Gastroesophageal sphincter (tissue), 4 donors: ENCODE data around the gene ISLR2. TPM values are rescaled to one million over a fixed set of nuclear protein-coding genes. Genes with fewer than 3 reads are reported as not detected.

Experiments used
- ATAC-seq: fragments of 150-250 bp; one replicate; pipeline ENCODE4 v1.9.1; 2016; ENCODE audit warnings: mild to moderate bottlenecking, moderate library complexity
- H3K27ac ChIP-seq, 4 donors: fragments of 200-600 bp; sonication (generic) in 3 of 4; 1 replicate in 3 of 4; 2 replicates in 1 of 4; pipeline ENCODE4 v1.5.1; 2016 to 2019
- H3K27me3 ChIP-seq: fragments of 200-600 bp; sonication (generic); one replicate; pipeline ENCODE4 v1.5.1; 2019
- H3K36me3 ChIP-seq, 2 donors: fragments of 200-600 bp; sonication (generic); one replicate each; pipeline ENCODE4 v1.5.1; 2019; ENCODE audit warnings: control low read depth in 1 of 2
- H3K4me1 ChIP-seq, 3 donors: fragments of 200-600 bp; sonication (generic); 1 replicate in 2 of 3; 2 replicates in 1 of 3; pipeline ENCODE4 v1.5.1; 2016 to 2019; ENCODE audit warnings: control low read depth in 2 of 3
- H3K4me3 ChIP-seq, 2 donors: fragments of 200-600 bp; sonication (generic); one replicate each; pipeline ENCODE4 v1.5.1; 2019; ENCODE audit warnings: mild to moderate bottlenecking in 1 of 2, moderate library complexity in 1 of 2
- H3K9me3 ChIP-seq, 3 donors: fragments of 200-600 bp; sonication (generic); one replicate each; pipeline ENCODE4 v1.5.1; 2017 to 2019; ENCODE audit warnings: control low read depth in 2 of 3
- EP300 ChIP-seq: sonication (generic); formaldehyde crosslinking; IDR thresholded peaks from one replicate; pipeline ENCODE4 v1.6.1; 2017; ENCODE audit warnings: antibody characterized with exemption, mild to moderate bottlenecking
- POLR2A ChIP-seq, 2 donors: fragments of 450-650 bp; IDR thresholded peaks; one replicate each; pipeline ENCODE4 v1.6.1; 2017; ENCODE audit warnings: antibody characterized with exemption in 2 of 2, mild to moderate bottlenecking in 2 of 2, moderate library complexity in 1 of 2
- POLR2AphosphoS5 ChIP-seq: sonication (generic); formaldehyde crosslinking; IDR thresholded peaks from one replicate; pipeline ENCODE4 v1.6.1; 2017; ENCODE audit warnings: antibody characterized with exemption
- WGBS, 2 donors: methylation state at CpG; one replicate each; pipeline ENCODE4 v1.1.5; 2018; ENCODE audit warnings: low coverage in 1 of 2; 5-methylcytosine and 5-hydroxymethylcytosine counted together
- total RNA-seq, 4 donors: library from RNA; depleted of rRNA; stranded (reverse); fragments of >200 nt; gene quantifications; one replicate each; pipeline ENCODE4 v1.1.0, GENCODE V29; 2016
- TF ChIP-seq, protein P1 (sequence below), 4 experiments: fragments of 200-600 bp in 2 of 4; fragments of 450-650 bp in 2 of 4; sonication (generic) in 1 of 4; IDR thresholded peaks; one replicate each; pipeline ENCODE4 v1.5.1; 2017 to 2019; ENCODE audit warnings: antibody characterized with exemption in 4 of 4, mild to moderate bottlenecking in 2 of 4, moderate library complexity in 2 of 4

ISLR2 gene
- total RNA-seq, 4 donors from 2014 or later, result 0.54 to 5.4 (median 1.5) TPM

DNA sequence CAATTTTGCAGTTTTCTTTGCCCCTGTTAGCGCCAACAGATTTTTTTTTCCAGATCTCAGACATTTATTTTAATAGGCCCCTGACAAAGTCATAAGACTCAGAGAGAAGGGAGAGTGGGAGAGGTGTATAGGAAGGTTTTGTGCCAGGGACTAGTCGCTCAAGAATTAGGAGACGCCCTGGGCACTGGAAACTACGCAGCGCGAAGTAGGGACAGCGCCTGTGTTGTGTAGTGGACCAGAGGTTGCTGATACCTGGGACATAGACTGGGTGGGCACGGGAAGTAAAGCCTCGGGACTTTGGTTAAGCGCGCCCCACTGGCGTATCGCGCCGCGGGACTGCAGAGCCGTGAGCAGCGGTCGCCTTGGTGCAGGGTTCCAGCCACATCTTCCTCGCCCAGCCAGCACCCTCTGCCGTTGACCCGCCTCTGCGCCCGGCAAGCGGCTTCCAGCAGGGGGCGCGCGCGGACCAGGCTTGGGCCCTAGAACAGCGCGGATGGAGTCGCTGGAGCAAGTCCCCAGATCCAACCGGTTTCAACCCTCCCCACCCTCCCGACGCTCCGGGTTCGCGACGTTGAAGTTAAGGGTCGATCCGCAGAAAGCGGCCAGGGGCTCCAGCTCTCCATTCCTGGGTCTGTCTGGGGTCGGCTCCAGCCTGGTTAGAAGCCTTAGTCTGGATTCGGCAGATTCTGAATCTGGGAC lies 3.0 kb upstream of the ISLR2 start:
- no peaks in the 10 kb centered on the region for H3K36me3 ChIP-seq
- 14 to 100% methylated on average over 1 to 7 of the region's 44 CpGs for WGBS, 2 donors
- peaks cover 0 to 37% (median 28%) of the 10 kb centered on the region in 3 donors for H3K4me1 ChIP-seq
- ATAC-seq, result peak; percentile 94
- H3K27me3 ChIP-seq, result peaks cover 100% of the 10 kb centered on the region
- no peaks in the 10 kb centered on the region for H3K9me3 ChIP-seq
- peak overlapping the region in 2 of 4 donors; percentile 31 to 71 for H3K27ac ChIP-seq
- peak overlapping the region; percentile 15 to 46 for H3K4me3 ChIP-seq
- TF ChIP-seq POLR2AphosphoS5, result no peak
- no peak for TF ChIP-seq EP300
- no peak for TF ChIP-seq POLR2A (IDR thresholded peaks at IDR 0.05)
- TF ChIP-seq, protein P1, sequence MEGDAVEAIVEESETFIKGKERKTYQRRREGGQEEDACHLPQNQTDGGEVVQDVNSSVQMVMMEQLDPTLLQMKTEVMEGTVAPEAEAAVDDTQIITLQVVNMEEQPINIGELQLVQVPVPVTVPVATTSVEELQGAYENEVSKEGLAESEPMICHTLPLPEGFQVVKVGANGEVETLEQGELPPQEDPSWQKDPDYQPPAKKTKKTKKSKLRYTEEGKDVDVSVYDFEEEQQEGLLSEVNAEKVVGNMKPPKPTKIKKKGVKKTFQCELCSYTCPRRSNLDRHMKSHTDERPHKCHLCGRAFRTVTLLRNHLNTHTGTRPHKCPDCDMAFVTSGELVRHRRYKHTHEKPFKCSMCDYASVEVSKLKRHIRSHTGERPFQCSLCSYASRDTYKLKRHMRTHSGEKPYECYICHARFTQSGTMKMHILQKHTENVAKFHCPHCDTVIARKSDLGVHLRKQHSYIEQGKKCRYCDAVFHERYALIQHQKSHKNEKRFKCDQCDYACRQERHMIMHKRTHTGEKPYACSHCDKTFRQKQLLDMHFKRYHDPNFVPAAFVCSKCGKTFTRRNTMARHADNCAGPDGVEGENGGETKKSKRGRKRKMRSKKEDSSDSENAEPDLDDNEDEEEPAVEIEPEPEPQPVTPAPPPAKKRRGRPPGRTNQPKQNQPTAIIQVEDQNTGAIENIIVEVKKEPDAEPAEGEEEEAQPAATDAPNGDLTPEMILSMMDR (IDR thresholded peaks at IDR 0.05), result peak in 3 of 4 experiments; percentile 96 to 100 (median 99)

DNA sequence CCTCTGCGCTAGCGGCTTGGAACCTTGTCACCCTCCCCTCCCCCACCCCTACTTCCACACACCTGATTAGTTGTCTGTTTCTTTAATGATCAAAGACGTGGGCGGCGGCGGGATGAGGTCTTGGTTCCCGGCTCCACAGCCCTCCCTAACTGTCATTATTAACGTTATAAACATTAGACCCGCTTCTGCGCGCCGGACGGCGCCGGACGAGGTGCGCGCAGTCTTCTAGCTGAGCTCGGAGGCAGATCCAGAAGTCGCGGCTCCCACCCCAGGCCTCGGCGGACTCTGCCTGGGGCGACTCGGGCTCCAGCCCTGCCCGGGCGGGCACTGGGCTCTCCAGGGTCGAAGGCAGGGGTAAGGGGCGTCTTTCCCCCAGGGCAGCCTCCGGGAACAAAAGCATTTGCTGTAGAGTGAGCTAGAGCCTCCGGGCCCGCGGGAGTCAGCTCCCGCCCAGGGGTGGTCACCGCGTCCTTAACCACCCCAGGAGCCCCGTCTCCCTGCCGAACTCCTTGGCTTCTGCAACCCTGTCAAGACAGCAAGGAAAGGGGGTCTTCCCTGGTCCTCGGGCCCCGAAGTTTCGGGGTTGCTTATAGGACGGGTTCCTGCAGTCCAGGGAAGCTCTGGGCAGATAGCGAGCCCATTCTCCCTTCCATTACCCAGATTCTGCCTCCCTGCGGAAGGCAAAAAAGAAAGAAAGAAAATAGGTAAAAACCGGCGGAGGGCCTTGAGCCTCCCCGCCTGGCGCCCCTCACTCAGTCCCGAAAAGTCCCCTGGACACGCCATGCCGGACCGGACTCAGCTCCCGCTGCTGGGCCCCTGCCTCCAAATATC lies 2.2 kb upstream of the ISLR2 start:
- peaks cover 100% of the 10 kb centered on the region for H3K27me3 ChIP-seq
- peaks cover 0 to 44% (median 28%) of the 10 kb centered on the region in 3 donors for H3K4me1 ChIP-seq
- TF ChIP-seq POLR2A (IDR thresholded peaks at IDR 0.05), result no peak
- TF ChIP-seq, protein P1 (IDR thresholded peaks at IDR 0.05), result no peak
- no peak for TF ChIP-seq EP300
- TF ChIP-seq POLR2AphosphoS5, result no peak
- H3K36me3 ChIP-seq, result no peaks in the 10 kb centered on the region
- peak overlapping the region in 3 of 4 donors; percentile 45 to 71 (median 57) for H3K27ac ChIP-seq
- H3K4me3 ChIP-seq, result peak overlapping the region; percentile 15 to 46
- H3K9me3 ChIP-seq, result peaks cover 0 to 5% (median 0%) of the 10 kb centered on the region in 3 donors
- peak; percentile 43 for ATAC-seq
- WGBS, 2 donors, result 14% methylated on average over 8 of the region's 53 CpGs; no CpG with 5 or more reads in 1 of the 2 donors

DNA sequence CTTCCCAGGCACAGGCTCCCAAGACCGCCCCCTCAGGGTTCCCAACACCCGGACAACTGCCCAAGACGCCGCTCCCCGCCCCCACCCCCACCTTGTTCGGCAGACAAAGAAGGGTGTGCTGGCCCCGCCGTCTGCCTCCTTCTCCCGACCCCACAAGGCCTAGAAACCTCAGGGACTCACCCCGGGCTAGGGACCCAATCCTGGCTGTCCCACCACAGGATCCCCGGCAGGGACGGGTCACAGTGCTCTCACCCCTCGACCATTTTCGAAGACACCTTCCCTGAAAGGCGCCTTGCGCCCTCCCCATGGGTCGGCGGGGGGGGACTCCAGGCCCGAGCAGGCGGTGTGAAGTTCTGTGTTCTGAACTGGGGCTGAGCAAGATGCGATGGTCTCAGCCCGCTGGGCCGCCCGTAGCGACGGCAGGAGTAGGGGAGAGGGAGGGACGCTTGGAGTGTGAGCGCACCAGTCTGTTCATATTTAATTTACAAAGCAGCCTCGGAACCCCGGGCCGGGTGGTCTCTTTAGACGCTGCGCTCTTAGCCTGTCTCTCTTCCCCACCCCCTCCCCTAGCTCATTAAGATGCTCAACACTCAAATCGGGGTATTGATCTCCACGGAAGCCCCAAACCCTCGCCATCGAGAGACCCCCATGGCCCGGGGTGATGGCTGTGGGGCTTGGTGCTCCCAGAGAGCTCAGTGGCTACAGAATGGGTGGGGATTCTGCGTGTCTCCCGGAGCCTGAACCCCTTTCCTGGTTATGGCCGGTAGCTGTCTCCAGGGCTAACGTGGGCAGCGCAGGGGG lies 1.4 kb upstream of the ISLR2 start:
- H3K4me3 ChIP-seq, result peak overlapping the region in 1 of 2 donors; percentile 46
- peak overlapping the region in 3 of 4 donors; percentile 45 to 71 (median 57) for H3K27ac ChIP-seq
- peaks cover 0 to 13% (median 0%) of the 10 kb centered on the region in 3 donors for H3K9me3 ChIP-seq
- TF ChIP-seq, protein P1 (IDR thresholded peaks at IDR 0.05), result no peak
- no peak for TF ChIP-seq EP300
- TF ChIP-seq POLR2A (IDR thresholded peaks at IDR 0.05), result no peak
- no peak for TF ChIP-seq POLR2AphosphoS5
- H3K36me3 ChIP-seq, result no peaks in the 10 kb centered on the region
- ATAC-seq, result no peak
- H3K4me1 ChIP-seq, result peaks cover 0 to 50% (median 28%) of the 10 kb centered on the region in 3 donors
- peaks cover 100% of the 10 kb centered on the region for H3K27me3 ChIP-seq
- 0 to 14% methylated on average over 4 to 19 of the region's 43 CpGs for WGBS, 2 donors

DNA sequence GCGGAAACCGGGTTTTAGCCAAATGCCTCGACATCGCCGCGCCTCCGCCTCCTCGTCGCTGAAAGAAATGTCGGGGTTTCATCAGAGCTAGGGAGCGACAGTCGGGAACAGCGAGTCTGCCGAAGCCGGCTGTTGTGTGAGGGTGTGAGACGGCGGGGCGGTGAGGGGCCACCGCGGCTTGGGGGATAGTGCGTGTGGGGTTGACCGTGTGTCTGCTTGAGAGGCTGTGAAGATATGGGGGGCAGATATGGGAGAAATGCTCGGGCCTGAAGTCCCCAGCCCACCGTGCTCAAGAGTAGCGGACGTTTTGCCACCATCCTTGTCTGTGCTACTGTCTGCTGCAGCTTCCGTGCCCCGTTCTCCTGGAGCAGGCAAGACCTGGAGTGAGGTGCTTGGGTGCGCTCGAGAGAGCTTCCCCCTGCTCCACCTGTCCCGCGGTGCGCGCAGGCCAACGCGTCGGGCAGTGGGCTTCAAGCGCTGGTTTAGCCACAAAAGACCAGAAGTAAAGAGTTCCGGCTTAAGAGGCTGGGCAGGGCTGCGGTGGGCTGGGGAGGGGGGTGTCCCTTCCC lies 716 bp upstream of the ISLR2 start:
- peaks cover 0 to 57% (median 28%) of the 10 kb centered on the region in 3 donors for H3K4me1 ChIP-seq
- peaks cover 100% of the 10 kb centered on the region for H3K27me3 ChIP-seq
- no peak for ATAC-seq
- TF ChIP-seq, protein P1 (IDR thresholded peaks at IDR 0.05), result no peak
- TF ChIP-seq EP300 (no peak), POLR2A (IDR thresholded peaks at IDR 0.05) (no peak), POLR2AphosphoS5 (no peak)
- H3K36me3 ChIP-seq, result no peaks in the 10 kb centered on the region
- H3K9me3 ChIP-seq, result peaks cover 0 to 16% (median 0%) of the 10 kb centered on the region in 3 donors
- H3K4me3 ChIP-seq, result peak overlapping the region in 1 of 2 donors; percentile 46
- H3K27ac ChIP-seq, result peak overlapping the region in 2 of 4 donors; percentile 57 to 71
- 0% methylated on average over 2 to 4 of the region's 40 CpGs for WGBS, 2 donors
